GM23338 (cell line): ENCODE data around the gene RABGAP1L. TPM values are rescaled to one million over a fixed set of nuclear protein-coding genes. Genes with fewer than 3 reads are reported as not detected.

Experiments
- ATAC-seq: fragments of 200-7000 bp; cut with Tn5 transposase; 3 replicates; pipeline ENCODE4 v1.9.1; 2020
- DNase-seq: peaks from one replicate; pipeline ENCODE4 v3.0.0-alpha.2; 2015; ENCODE audit warnings: low spot score
- H2AFZ ChIP-seq: fragments of 200-600 bp; sonication (generic); 2 replicates; pipeline ENCODE4 v1.8.0; 2016; ENCODE audit warnings: antibody characterized with exemption, mild to moderate bottlenecking, moderate library complexity
- H3F3A ChIP-seq: fragments of 200-600 bp; sonication (generic); replicated peaks from 2 replicates; pipeline ENCODE4 v1.8.0; 2017; ENCODE audit warnings: antibody characterized with exemption, mixed run types, low read depth
- H3K27ac ChIP-seq: fragments of 200-600 bp; sonication (generic); 2 replicates; pipeline ENCODE4 v1.6.1; 2016; ENCODE audit warnings: low read depth
- H3K27me3 ChIP-seq: fragments of 200-600 bp; sonication (generic); 2 replicates; pipeline ENCODE4 v1.8.0; 2016; ENCODE audit warnings: mild to moderate bottlenecking, mixed run types, moderate library complexity; ENCODE audit not compliant: insufficient read depth
- H3K36me3 ChIP-seq: fragments of 200-600 bp; sonication (generic); 2 replicates; pipeline ENCODE4 v1.8.0; 2016; ENCODE audit warnings: mild to moderate bottlenecking; ENCODE audit not compliant: insufficient read depth
- H3K4me1 ChIP-seq: fragments of 200-600 bp; sonication (generic); 2 replicates; pipeline ENCODE4 v1.8.0; 2016; ENCODE audit warnings: mild to moderate bottlenecking, moderate library complexity; ENCODE audit not compliant: insufficient read depth
- H3K4me2 ChIP-seq: fragments of 200-600 bp; sonication (generic); 2 replicates; pipeline ENCODE4 v1.7.1; 2017; ENCODE audit warnings: mixed run types
- H3K4me3 ChIP-seq: fragments of 200-600 bp; sonication (generic); 2 replicates; pipeline ENCODE4 v1.6.1; 2016; ENCODE audit warnings: mixed run types
- H3K79me2 ChIP-seq: fragments of 200-600 bp; sonication (generic); replicated peaks from 2 replicates; pipeline ENCODE4 v1.8.0; 2017; ENCODE audit warnings: mild to moderate bottlenecking; ENCODE audit not compliant: insufficient read depth
- H3K9me2 ChIP-seq: fragments of 200-600 bp; sonication (generic); 2 replicates; pipeline ENCODE4 v1.8.0; 2017; ENCODE audit not compliant: insufficient read depth
- H4K20me1 ChIP-seq: fragments of 200-600 bp; sonication (generic); replicated peaks from 2 replicates; pipeline ENCODE4 v1.8.0; 2017; ENCODE audit warnings: mild to moderate bottlenecking; ENCODE audit not compliant: insufficient read depth
- H3K27ac Mint-ChIP-seq: 2 replicates; pipeline ENCODE4 v1.8.0; 2020; ENCODE audit warnings: inconsistent platforms, mild to moderate bottlenecking, moderate library complexity, mixed read lengths
- H3K27me3 Mint-ChIP-seq: 3 replicates; pipeline ENCODE4 v1.8.0; 2022; ENCODE audit warnings: low read depth, mild to moderate bottlenecking, moderate library complexity, mixed read lengths, inconsistent platforms; ENCODE audit not compliant: insufficient read depth, poor library complexity
- H3K36me3 Mint-ChIP-seq: 3 replicates; pipeline ENCODE4 v1.8.0; 2021; ENCODE audit warnings: low read depth, mild to moderate bottlenecking, inconsistent platforms, moderate library complexity, mixed read lengths
- H3K4me1 Mint-ChIP-seq: 3 replicates; pipeline ENCODE4 v1.8.0; 2020; ENCODE audit warnings: mild to moderate bottlenecking, inconsistent platforms, mixed read lengths
- H3K4me3 Mint-ChIP-seq: 3 replicates; pipeline ENCODE4 v1.8.0; 2021; ENCODE audit warnings: moderate library complexity, mild to moderate bottlenecking, inconsistent platforms, mixed read lengths
- H3K9me3 Mint-ChIP-seq: 3 replicates; pipeline ENCODE4 v1.8.0; 2020; ENCODE audit warnings: moderate library complexity, mild to moderate bottlenecking, inconsistent platforms, mixed read lengths
- CREB1 ChIP-seq: fragments of 250-450 bp; sonication (Bioruptor Pico); IDR thresholded peaks from 2 replicates; pipeline ENCODE4 v1.5.0; 2020; ENCODE audit warnings: low read depth, mild to moderate bottlenecking, moderate library complexity
- EZH2 ChIP-seq: fragments of 200-600 bp; sonication (generic); IDR thresholded peaks from one replicate; pipeline ENCODE4 v1.8.0; 2017; ENCODE audit warnings: antibody characterized with exemption, mild to moderate bottlenecking, low read depth; ENCODE audit not compliant: unreplicated experiment
- EZH2phosphoT487 ChIP-seq: fragments of 200-600 bp; sonication (generic); IDR thresholded peaks from one replicate; pipeline ENCODE4 v1.8.1; 2018; ENCODE audit warnings: antibody characterized with exemption; ENCODE audit not compliant: unreplicated experiment
- JUNB ChIP-seq: IDR thresholded peaks from one replicate; pipeline ENCODE4 v1.6.1; 2016; ENCODE audit warnings: antibody characterized with exemption; ENCODE audit not compliant: unreplicated experiment
- NANOG ChIP-seq: IDR thresholded peaks from 2 replicates; pipeline ENCODE4 v1.6.1; 2016; ENCODE audit warnings: antibody characterized with exemption, borderline replicate concordance
- POLR2AphosphoS5 ChIP-seq: IDR thresholded peaks from 2 replicates; pipeline ENCODE4 v1.6.1; 2016; ENCODE audit warnings: antibody characterized with exemption, low read depth
- STAT1 ChIP-seq: IDR thresholded peaks from one replicate; pipeline ENCODE4 v1.6.1; 2016; ENCODE audit warnings: antibody characterized with exemption; ENCODE audit not compliant: unreplicated experiment
- ZNF114 ChIP-seq: fragments of 250-450 bp; sonication (Bioruptor Pico); IDR thresholded peaks from 2 replicates; pipeline ENCODE4 v1.5.0; 2020; ENCODE audit warnings: mild to moderate bottlenecking, moderate library complexity
- ZNF331 ChIP-seq: fragments of 250-450 bp; sonication (Bioruptor Pico); IDR thresholded peaks from 2 replicates; pipeline ENCODE4 v1.5.0; 2020; ENCODE audit warnings: low read depth, mild to moderate bottlenecking, moderate library complexity
- polyA plus RNA-seq: library from polyadenylated mRNA; unstranded; fragments of >200 nt; fragmentation: Nextera tagmentation; extraction: Ambion mirVana; gene quantifications from 2 replicates; pipeline ENCODE4 v1.2.1, GENCODE V29; 2016
- total RNA-seq: library from RNA; depleted of rRNA; stranded (reverse); fragments of >200 nt; shearing (Covaris generic); gene quantifications from 2 replicates; pipeline ENCODE4 v1.2.3, GENCODE V29; 2014
- TF ChIP-seq, protein P1 (sequence below), 2 experiments: fragments of 200-600 bp in 1 of 2; sonication (generic) in 1 of 2; conservative IDR thresholded peaks; 2 replicates each; pipeline versions ENCODE4 v1.5.1 to v1.6.1; 2016 to 2017; ENCODE audit warnings: antibody characterized with exemption in 2 of 2, low read depth in 2 of 2, mild to moderate bottlenecking in 2 of 2, moderate library complexity in 1 of 2
- TF ChIP-seq, protein P2 (sequence below): fragments of 250-450 bp; sonication (Bioruptor Pico); IDR thresholded peaks from 2 replicates; pipeline ENCODE4 v1.5.0; 2020; ENCODE audit warnings: mild to moderate bottlenecking, moderate library complexity
- TF ChIP-seq, protein P3 (sequence below): IDR thresholded peaks from one replicate; pipeline ENCODE4 v1.6.1; 2018; ENCODE audit warnings: antibody characterized with exemption; ENCODE audit not compliant: unreplicated experiment
- TF ChIP-seq, protein P4 (sequence below): IDR thresholded peaks from 2 replicates; pipeline ENCODE4 v1.6.1; 2016; ENCODE audit warnings: antibody characterized with exemption

Gene RABGAP1L
- total and polyA plus RNA-seq, 2 experiments from 2014 or later: 83.2 to 136 TPM

DNA sequence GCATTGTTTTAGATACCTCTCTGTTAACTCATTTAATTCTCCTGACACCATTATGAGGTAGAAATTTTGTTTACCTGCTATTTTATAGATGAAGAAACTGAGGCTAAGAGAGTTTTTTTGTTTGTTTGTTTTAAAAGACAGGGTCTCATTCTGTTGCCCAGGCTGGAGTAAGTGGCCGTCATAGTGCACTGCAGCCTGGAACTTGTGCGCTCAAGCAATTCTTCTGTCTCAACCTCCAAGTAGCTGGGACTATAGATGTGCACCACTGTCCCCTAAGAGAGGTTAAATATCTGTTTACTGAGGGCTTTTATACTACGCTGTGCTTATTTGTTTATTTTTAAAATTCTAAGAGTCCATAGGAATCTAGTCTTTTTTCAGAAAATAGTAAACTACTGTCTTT is 796.8 kb downstream of the RABGAP1L start:
- no peaks in the 10 kb centered on the region; the same call in 1 of the 2 replicates for H3K4me1 ChIP-seq
- H2AFZ ChIP-seq: no peak overlapping the region
- Mint-ChIP-seq H3K36me3 (peaks cover 37% of the 10 kb centered on the region; the same call in 2 of the 3 replicates), H3K9me3 (no peaks in the 10 kb centered on the region), H3K4me3 (no peak overlapping the region), H3K27ac (no peak overlapping the region), H3K4me1 (peaks cover 20% of the 10 kb centered on the region), H3K27me3 (no peaks in the 10 kb centered on the region)
- H3K4me3 ChIP-seq: no peak overlapping the region
- H4K20me1 ChIP-seq: peaks cover 37% of the 10 kb centered on the region
- peaks cover 53% of the 10 kb centered on the region for H3K79me2 ChIP-seq
- no peak overlapping the region for H3K4me2 ChIP-seq
- no peaks in the 10 kb centered on the region for H3K9me2 ChIP-seq
- no peak overlapping the region for H3K27ac ChIP-seq
- DNase-seq (no peak), ATAC-seq (no peak; the same call in 2 of the 3 replicates)
- peaks cover 10% of the 10 kb centered on the region; the same call in 1 of the 2 replicates for H3K36me3 ChIP-seq
- H3F3A ChIP-seq: no peaks in the 10 kb centered on the region
- TF ChIP-seq, protein P1, sequence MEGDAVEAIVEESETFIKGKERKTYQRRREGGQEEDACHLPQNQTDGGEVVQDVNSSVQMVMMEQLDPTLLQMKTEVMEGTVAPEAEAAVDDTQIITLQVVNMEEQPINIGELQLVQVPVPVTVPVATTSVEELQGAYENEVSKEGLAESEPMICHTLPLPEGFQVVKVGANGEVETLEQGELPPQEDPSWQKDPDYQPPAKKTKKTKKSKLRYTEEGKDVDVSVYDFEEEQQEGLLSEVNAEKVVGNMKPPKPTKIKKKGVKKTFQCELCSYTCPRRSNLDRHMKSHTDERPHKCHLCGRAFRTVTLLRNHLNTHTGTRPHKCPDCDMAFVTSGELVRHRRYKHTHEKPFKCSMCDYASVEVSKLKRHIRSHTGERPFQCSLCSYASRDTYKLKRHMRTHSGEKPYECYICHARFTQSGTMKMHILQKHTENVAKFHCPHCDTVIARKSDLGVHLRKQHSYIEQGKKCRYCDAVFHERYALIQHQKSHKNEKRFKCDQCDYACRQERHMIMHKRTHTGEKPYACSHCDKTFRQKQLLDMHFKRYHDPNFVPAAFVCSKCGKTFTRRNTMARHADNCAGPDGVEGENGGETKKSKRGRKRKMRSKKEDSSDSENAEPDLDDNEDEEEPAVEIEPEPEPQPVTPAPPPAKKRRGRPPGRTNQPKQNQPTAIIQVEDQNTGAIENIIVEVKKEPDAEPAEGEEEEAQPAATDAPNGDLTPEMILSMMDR (conservative IDR thresholded peaks at IDR 0.05; ENCODE audit: low read depth in 2 of 2): no peak
- no peak for TF ChIP-seq STAT1
- TF ChIP-seq CREB1 (CRISPR knock-in tag): no peak
- no peak for TF ChIP-seq POLR2AphosphoS5
- TF ChIP-seq JUNB: no peak
- no peak for TF ChIP-seq ZNF114
- no peak for TF ChIP-seq EZH2phosphoT487
- no peak for TF ChIP-seq NANOG
- TF ChIP-seq, protein P2, sequence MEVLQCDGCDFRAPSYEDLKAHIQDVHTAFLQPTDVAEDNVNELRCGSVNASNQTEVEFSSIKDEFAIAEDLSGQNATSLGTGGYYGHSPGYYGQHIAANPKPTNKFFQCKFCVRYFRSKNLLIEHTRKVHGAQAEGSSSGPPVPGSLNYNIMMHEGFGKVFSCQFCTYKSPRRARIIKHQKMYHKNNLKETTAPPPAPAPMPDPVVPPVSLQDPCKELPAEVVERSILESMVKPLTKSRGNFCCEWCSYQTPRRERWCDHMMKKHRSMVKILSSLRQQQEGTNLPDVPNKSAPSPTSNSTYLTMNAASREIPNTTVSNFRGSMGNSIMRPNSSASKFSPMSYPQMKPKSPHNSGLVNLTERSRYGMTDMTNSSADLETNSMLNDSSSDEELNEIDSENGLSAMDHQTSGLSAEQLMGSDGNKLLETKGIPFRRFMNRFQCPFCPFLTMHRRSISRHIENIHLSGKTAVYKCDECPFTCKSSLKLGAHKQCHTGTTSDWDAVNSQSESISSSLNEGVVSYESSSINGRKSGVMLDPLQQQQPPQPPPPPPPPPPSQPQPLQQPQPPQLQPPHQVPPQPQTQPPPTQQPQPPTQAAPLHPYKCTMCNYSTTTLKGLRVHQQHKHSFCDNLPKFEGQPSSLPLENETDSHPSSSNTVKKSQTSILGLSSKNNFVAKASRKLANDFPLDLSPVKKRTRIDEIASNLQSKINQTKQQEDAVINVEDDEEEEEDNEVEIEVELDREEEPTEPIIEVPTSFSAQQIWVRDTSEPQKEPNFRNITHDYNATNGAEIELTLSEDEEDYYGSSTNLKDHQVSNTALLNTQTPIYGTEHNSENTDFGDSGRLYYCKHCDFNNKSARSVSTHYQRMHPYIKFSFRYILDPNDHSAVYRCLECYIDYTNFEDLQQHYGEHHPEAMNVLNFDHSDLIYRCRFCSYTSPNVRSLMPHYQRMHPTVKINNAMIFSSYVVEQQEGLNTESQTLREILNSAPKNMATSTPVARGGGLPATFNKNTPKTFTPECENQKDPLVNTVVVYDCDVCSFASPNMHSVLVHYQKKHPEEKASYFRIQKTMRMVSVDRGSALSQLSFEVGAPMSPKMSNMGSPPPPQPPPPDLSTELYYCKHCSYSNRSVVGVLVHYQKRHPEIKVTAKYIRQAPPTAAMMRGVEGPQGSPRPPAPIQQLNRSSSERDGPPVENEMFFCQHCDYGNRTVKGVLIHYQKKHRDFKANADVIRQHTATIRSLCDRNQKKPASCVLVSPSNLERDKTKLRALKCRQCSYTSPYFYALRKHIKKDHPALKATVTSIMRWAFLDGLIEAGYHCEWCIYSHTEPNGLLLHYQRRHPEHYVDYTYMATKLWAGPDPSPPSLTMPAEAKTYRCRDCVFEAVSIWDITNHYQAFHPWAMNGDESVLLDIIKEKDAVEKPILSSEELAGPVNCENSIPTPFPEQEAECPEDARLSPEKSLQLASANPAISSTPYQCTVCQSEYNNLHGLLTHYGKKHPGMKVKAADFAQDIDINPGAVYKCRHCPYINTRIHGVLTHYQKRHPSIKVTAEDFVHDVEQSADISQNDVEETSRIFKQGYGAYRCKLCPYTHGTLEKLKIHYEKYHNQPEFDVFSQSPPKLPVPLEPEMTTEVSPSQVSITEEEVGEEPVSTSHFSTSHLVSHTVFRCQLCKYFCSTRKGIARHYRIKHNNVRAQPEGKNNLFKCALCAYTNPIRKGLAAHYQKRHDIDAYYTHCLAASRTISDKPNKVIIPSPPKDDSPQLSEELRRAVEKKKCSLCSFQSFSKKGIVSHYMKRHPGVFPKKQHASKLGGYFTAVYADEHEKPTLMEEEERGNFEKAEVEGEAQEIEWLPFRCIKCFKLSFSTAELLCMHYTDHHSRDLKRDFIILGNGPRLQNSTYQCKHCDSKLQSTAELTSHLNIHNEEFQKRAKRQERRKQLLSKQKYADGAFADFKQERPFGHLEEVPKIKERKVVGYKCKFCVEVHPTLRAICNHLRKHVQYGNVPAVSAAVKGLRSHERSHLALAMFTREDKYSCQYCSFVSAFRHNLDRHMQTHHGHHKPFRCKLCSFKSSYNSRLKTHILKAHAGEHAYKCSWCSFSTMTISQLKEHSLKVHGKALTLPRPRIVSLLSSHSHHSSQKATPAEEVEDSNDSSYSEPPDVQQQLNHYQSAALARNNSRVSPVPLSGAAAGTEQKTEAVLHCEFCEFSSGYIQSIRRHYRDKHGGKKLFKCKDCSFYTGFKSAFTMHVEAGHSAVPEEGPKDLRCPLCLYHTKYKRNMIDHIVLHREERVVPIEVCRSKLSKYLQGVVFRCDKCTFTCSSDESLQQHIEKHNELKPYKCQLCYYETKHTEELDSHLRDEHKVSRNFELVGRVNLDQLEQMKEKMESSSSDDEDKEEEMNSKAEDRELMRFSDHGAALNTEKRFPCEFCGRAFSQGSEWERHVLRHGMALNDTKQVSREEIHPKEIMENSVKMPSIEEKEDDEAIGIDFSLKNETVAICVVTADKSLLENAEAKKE (CRISPR knock-in tag): no peak
- no peak for TF ChIP-seq ZNF331
- TF ChIP-seq, protein P3, sequence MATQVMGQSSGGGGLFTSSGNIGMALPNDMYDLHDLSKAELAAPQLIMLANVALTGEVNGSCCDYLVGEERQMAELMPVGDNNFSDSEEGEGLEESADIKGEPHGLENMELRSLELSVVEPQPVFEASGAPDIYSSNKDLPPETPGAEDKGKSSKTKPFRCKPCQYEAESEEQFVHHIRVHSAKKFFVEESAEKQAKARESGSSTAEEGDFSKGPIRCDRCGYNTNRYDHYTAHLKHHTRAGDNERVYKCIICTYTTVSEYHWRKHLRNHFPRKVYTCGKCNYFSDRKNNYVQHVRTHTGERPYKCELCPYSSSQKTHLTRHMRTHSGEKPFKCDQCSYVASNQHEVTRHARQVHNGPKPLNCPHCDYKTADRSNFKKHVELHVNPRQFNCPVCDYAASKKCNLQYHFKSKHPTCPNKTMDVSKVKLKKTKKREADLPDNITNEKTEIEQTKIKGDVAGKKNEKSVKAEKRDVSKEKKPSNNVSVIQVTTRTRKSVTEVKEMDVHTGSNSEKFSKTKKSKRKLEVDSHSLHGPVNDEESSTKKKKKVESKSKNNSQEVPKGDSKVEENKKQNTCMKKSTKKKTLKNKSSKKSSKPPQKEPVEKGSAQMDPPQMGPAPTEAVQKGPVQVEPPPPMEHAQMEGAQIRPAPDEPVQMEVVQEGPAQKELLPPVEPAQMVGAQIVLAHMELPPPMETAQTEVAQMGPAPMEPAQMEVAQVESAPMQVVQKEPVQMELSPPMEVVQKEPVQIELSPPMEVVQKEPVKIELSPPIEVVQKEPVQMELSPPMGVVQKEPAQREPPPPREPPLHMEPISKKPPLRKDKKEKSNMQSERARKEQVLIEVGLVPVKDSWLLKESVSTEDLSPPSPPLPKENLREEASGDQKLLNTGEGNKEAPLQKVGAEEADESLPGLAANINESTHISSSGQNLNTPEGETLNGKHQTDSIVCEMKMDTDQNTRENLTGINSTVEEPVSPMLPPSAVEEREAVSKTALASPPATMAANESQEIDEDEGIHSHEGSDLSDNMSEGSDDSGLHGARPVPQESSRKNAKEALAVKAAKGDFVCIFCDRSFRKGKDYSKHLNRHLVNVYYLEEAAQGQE: no peak
- TF ChIP-seq, protein P4, sequence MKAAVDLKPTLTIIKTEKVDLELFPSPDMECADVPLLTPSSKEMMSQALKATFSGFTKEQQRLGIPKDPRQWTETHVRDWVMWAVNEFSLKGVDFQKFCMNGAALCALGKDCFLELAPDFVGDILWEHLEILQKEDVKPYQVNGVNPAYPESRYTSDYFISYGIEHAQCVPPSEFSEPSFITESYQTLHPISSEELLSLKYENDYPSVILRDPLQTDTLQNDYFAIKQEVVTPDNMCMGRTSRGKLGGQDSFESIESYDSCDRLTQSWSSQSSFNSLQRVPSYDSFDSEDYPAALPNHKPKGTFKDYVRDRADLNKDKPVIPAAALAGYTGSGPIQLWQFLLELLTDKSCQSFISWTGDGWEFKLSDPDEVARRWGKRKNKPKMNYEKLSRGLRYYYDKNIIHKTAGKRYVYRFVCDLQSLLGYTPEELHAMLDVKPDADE: no peak
- TF ChIP-seq EZH2: no peak
- H3K27me3 ChIP-seq: no peaks in the 10 kb centered on the region
